ENCODE data around the gene BANP.

BANP gene

DNA sequence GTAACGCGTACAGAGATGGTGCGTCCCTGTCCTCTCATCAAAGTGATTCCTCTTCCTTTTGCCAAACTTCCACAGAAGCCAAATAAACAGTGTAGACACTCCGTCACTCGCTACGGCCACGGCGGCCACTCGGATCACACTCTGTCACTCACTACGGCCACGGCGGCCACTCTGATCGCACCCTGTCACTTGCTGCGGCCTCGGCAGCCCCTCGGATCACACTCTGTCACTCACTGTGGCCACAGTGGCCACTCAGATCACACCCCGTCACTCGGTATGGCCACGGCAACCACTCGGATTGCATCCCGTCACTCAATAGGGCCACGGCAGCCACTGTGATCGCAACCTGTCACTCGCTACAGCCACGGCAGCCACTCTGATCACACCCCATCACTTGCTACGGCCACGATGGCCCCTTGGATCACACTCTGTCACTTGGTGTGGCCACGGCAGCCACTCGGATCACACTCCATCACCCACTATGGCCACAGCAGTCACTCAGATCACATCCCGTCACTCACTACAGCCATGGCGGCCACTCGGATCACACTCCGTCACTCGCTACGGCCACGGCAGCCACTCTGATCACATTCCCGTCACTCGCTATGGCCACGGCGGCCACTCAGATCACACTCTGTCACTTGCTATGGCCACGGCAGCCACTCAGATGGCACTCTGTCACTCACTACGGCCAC is 170.8 kb downstream of the BANP start:
- in situ Hi-C loops (cut with MboI; ENCODE audit: low pct_unique_long_range_greater_than_20kb, low sequenced_read_pairs, unreplicated experiment): no loop called here

More for the DNA sequence above, 170.8 kb downstream of the BANP start:
- no peak for TF ChIP-seq CTCF (IDR thresholded peaks at IDR 0.05; ENCODE audit: extremely low read depth, insufficient read depth, missing control alignments)
- DNase-seq (ENCODE audit: low spot score): no peak

All from GM13977 (cell line).